Calu3 (cell line): ENCODE results near the gene SRGAP3. TPM values are rescaled to one million over a fixed set of nuclear protein-coding genes. Genes with fewer than 3 reads are reported as not detected.

Experiments
- BruUV-seq: library from RNA; stranded (reverse); fragments of 400-500 nt; replicated peaks from 2 replicates; lab custom pipeline; 2021; lab: Mats Ljungman, UMichigan
- CTCF ChIA-PET: fragments of 300-600 bp; sonication (Branson Sonifier 250); formaldehyde crosslinking; loops from one replicate; lab custom pipeline; 2022; ENCODE audit warnings: antibody characterized with exemption; lab: Charles Lee
- DNase-seq: peaks from one replicate; pipeline ENCODE4 v3.0.0; 2022
- H3K27ac Mint-ChIP-seq: one replicate; pipeline ENCODE4 v1.8.0; 2022; ENCODE audit warnings: mixed read lengths; ENCODE audit not compliant: unreplicated experiment
- H3K27me3 Mint-ChIP-seq: one replicate; pipeline ENCODE4 v1.8.0; 2022; ENCODE audit warnings: mixed read lengths; ENCODE audit not compliant: unreplicated experiment
- H3K36me3 Mint-ChIP-seq: one replicate; pipeline ENCODE4 v1.8.0; 2022; ENCODE audit warnings: mild to moderate bottlenecking, moderate library complexity, mixed read lengths; ENCODE audit not compliant: insufficient read depth, unreplicated experiment
- H3K4me1 Mint-ChIP-seq: one replicate; pipeline ENCODE4 v1.8.0; 2022; ENCODE audit warnings: mild to moderate bottlenecking, low read depth, mixed read lengths; ENCODE audit not compliant: unreplicated experiment
- H3K4me3 Mint-ChIP-seq: one replicate; pipeline ENCODE4 v1.8.0; 2022; ENCODE audit warnings: mild to moderate bottlenecking, low read depth, moderate library complexity, mixed read lengths; ENCODE audit not compliant: unreplicated experiment
- H3K9me3 Mint-ChIP-seq: one replicate; pipeline ENCODE4 v1.8.0; 2022; ENCODE audit warnings: low read depth, mixed read lengths; ENCODE audit not compliant: unreplicated experiment
- CTCF ChIP-seq: fragments of 200-600 bp; IDR thresholded peaks from one replicate; pipeline ENCODE4 v1.8.0; 2022; ENCODE audit warnings: antibody characterized with exemption; ENCODE audit not compliant: unreplicated experiment
- intact Hi-C: fragments of 100-400 bp; cut with micrococcal nuclease; formaldehyde crosslinking; loops from one replicate; pipeline ENCODE4 v1.10.0; 2022; ENCODE audit not compliant: unreplicated experiment
- total RNA-seq: library from RNA; stranded (reverse); gene quantifications from 2 replicates; pipeline ENCODE4 v1.2.3, GENCODE V29; 2022

SRGAP3 gene
- total RNA-seq, 1 experiment from 2014 or later = 8.2 TPM

DNA sequence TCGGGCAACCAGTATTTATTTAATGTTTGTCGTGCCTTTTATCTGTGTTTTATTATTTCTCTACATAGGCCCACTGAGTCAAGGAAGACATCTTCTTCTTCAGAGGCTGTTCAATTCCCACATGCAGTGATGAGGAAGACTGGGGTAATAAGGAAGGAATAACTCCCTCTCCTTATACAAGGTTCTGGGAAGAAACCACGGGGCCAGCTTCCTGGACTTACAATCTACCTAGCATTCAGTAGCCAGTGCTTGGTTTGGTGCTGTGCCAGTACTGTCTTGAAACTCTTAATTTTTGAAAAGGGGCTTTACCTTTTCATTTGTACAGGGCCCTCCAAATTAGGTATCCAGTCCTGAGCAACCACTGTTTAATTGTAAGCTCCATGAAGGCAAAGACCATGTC lies 51.2 kb downstream of the SRGAP3 start:
- CTCF ChIA-PET = no interaction called here
- Mint-ChIP-seq H3K36me3 (no peaks in the 10 kb centered on the region), H3K4me3 (no peak overlapping the region), H3K9me3 (no peaks in the 10 kb centered on the region), H3K27me3 (peaks cover 9% of the 10 kb centered on the region), H3K27ac (no peak overlapping the region), H3K4me1 (no peaks in the 10 kb centered on the region)
- no peak for TF ChIP-seq CTCF
- intact Hi-C loops = no loop called here
- no TSS peak for BruUV-seq
- no peak for DNase-seq

DNA sequence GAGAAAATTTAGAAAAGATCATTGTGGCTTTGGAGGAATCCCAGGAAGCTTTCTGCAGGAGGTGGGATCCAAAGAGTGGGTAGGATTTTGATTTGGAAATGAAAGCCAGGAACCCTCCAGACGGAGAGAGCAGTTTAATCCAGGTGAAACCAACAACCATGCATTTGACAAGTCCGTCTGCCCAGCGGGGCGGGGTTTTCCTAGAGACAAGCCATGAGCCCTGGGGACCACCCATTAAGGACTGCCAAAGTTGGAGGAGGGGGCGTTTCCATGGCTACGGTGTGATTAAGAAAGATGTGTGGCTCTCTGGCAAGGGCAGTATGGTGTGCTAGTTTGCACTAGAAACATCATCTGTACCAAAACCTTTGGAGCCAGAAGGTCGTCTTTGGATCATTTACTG lies 53.4 kb downstream of the SRGAP3 start:
- no peak for DNase-seq
- no peak overlapping the region for H3K27ac Mint-ChIP-seq
- peaks cover 10% of the 10 kb centered on the region for H3K4me1 Mint-ChIP-seq
- TF ChIP-seq CTCF = no peak
- CTCF ChIA-PET = no interaction called here
- intact Hi-C loops = no loop called here
- no peaks in the 10 kb centered on the region for H3K36me3 Mint-ChIP-seq
- no TSS peak for BruUV-seq
- no peaks in the 10 kb centered on the region for H3K9me3 Mint-ChIP-seq
- no peak overlapping the region for H3K4me3 Mint-ChIP-seq
- H3K27me3 Mint-ChIP-seq = peaks cover 10% of the 10 kb centered on the region

- BruUV-seq = no TSS peak
- intact Hi-C loops = no loop called here
- Mint-ChIP-seq H3K9me3 (no peaks in the 10 kb centered on the region), H3K27ac (no peak overlapping the region), H3K4me1 (peaks cover 10% of the 10 kb centered on the region), H3K36me3 (no peaks in the 10 kb centered on the region), H3K27me3 (peaks cover 10% of the 10 kb centered on the region), H3K4me3 (no peak overlapping the region)
- DNase-seq = no peak
- CTCF ChIA-PET = no interaction called here
- TF ChIP-seq CTCF = no peak
Observed at GRCh38 chr3:9195390-9195789, 54.1 kb downstream of the SRGAP3 start.

DNA sequence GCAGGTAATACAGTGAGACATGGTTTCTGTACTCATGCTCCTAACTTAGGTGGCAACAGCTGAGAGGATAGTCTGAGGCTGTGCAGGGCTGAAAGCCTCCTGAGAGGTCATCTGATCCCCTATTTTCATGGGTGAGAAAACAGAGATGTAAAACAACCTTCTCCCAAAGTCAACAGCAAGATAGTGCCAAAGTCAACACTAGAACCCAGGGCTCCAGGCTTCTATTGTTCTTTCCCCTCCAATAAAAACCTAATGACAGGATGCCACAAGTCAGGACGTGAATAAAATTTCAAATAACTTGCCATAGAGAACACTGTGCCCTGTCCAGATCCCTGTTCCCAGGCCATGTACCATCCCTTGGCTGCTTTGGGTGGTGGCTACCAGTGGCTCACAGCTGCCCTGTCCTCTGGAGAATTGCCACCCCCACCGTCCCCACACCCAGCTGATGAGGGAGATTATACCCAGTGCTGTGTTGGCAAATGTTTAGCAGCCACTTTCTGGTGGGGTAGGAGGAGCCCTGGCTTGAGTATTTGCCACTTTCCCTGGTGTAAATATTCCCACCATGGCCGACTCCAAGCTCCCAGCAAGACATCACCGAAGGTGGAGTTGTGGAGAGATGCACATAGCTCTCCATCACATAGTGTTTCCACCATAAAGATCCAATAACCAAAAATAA lies 54.8 kb downstream of the SRGAP3 start:
- H3K36me3 Mint-ChIP-seq = no peaks in the 10 kb centered on the region
- no peak overlapping the region for H3K27ac Mint-ChIP-seq
- CTCF ChIA-PET = no interaction called here
- H3K4me1 Mint-ChIP-seq = peaks cover 10% of the 10 kb centered on the region
- no peaks in the 10 kb centered on the region for H3K9me3 Mint-ChIP-seq
- BruUV-seq = no TSS peak
- H3K4me3 Mint-ChIP-seq = no peak overlapping the region
- peaks cover 10% of the 10 kb centered on the region for H3K27me3 Mint-ChIP-seq
- TF ChIP-seq CTCF = no peak
- no peak for DNase-seq
- intact Hi-C loops = no loop called here
